WTC11 (cell line): ENCODE measurements around the gene BAK1. TPM values are rescaled to one million over a fixed set of nuclear protein-coding genes. Genes with fewer than 3 reads are reported as not detected.
A peak's percentile ranks its signal among the peaks of the same experiment; 100 is the strongest.

Experiments used
- ATF3 ChIP-seq: sonication (generic); formaldehyde crosslinking; conservative IDR thresholded peaks from 2 replicates; pipeline ENCODE4 v1.8.1; 2022; ENCODE audit warnings: mild to moderate bottlenecking, missing genetic modification reagents
- CBFB ChIP-seq: sonication (generic); formaldehyde crosslinking; IDR thresholded peaks from 2 replicates; pipeline ENCODE4 v1.8.1; 2022; ENCODE audit warnings: mild to moderate bottlenecking, low read depth, missing genetic modification reagents
- E2F1 ChIP-seq: sonication (generic); formaldehyde crosslinking; IDR thresholded peaks from 2 replicates; pipeline ENCODE4 v1.8.0; 2022; ENCODE audit warnings: mild to moderate bottlenecking, missing genetic modification reagents
- ESRRA ChIP-seq: sonication (generic); formaldehyde crosslinking; IDR thresholded peaks from 2 replicates; pipeline ENCODE4 v1.8.1; 2022; ENCODE audit warnings: mild to moderate bottlenecking, missing genetic modification reagents, borderline replicate concordance
- FOXJ3 ChIP-seq: sonication (generic); formaldehyde crosslinking; IDR thresholded peaks from 2 replicates; pipeline ENCODE4 v1.9.0; 2021; ENCODE audit warnings: missing genetic modification reagents, mild to moderate bottlenecking, borderline replicate concordance
- GABPB1 ChIP-seq: sonication (generic); formaldehyde crosslinking; IDR thresholded peaks from 2 replicates; pipeline ENCODE4 v1.8.1; 2023; ENCODE audit warnings: mild to moderate bottlenecking, missing genetic modification reagents
- GTF2I ChIP-seq: fragments of 250-450 bp; sonication (Bioruptor Pico); conservative IDR thresholded peaks from 2 replicates; pipeline ENCODE4 v1.4.0; 2021; ENCODE audit warnings: mild to moderate bottlenecking
- HMGA2 ChIP-seq: fragments of 250-450 bp; sonication (Bioruptor Pico); IDR thresholded peaks from 2 replicates; pipeline ENCODE4 v1.4.0; 2021; ENCODE audit warnings: mild to moderate bottlenecking, moderate library complexity
- IRF1 ChIP-seq: sonication (generic); formaldehyde crosslinking; IDR thresholded peaks from 2 replicates; pipeline ENCODE4 v1.8.0; 2023; ENCODE audit warnings: missing genetic modification reagents
- IRF2 ChIP-seq: sonication (generic); formaldehyde crosslinking; IDR thresholded peaks from 2 replicates; pipeline ENCODE4 v1.8.0; 2022; ENCODE audit warnings: low read depth, missing genetic modification reagents, borderline replicate concordance
- JAZF1 ChIP-seq: fragments of 250-450 bp; sonication (Bioruptor Pico); IDR thresholded peaks from 2 replicates; pipeline ENCODE4 v1.9.0; 2021; ENCODE audit warnings: moderate library complexity, mild to moderate bottlenecking, inconsistent platforms
- JUN ChIP-seq: sonication (generic); formaldehyde crosslinking; IDR thresholded peaks from 2 replicates; pipeline ENCODE4 v1.8.0; 2023; ENCODE audit warnings: mild to moderate bottlenecking, missing genetic modification reagents
- MAX ChIP-seq: sonication (generic); formaldehyde crosslinking; IDR thresholded peaks from 2 replicates; pipeline ENCODE4 v1.8.0; 2022; ENCODE audit warnings: mild to moderate bottlenecking, missing genetic modification reagents
- MLX ChIP-seq: sonication (generic); formaldehyde crosslinking; IDR thresholded peaks from 2 replicates; pipeline ENCODE4 v1.8.1; 2023; ENCODE audit warnings: mild to moderate bottlenecking, missing genetic modification reagents, moderate library complexity
- MXD4 ChIP-seq: fragments of 250-450 bp; sonication (Bioruptor Pico); IDR thresholded peaks from 2 replicates; pipeline ENCODE4 v1.8.0; 2021; ENCODE audit warnings: mild to moderate bottlenecking, moderate library complexity, borderline replicate concordance
- NR3C1 ChIP-seq: sonication (generic); formaldehyde crosslinking; conservative IDR thresholded peaks from 2 replicates; pipeline ENCODE4 v1.8.1; 2023; ENCODE audit warnings: low read depth, mild to moderate bottlenecking, missing genetic modification reagents
- PRRX2 ChIP-seq: fragments of 250-450 bp; sonication (Bioruptor Pico); IDR thresholded peaks from 2 replicates; pipeline ENCODE4 v1.8.0; 2021; ENCODE audit warnings: mild to moderate bottlenecking
- RELA ChIP-seq: sonication (generic); formaldehyde crosslinking; IDR thresholded peaks from 2 replicates; pipeline ENCODE4 v1.8.1; 2022; ENCODE audit warnings: missing genetic modification reagents, mild to moderate bottlenecking, borderline replicate concordance
- SMAD4 ChIP-seq: sonication (generic); formaldehyde crosslinking; IDR thresholded peaks from 2 replicates; pipeline ENCODE4 v1.8.0; 2022; ENCODE audit warnings: mild to moderate bottlenecking, missing genetic modification reagents
- SOX15 ChIP-seq: fragments of 250-450 bp; sonication (Bioruptor Pico); IDR thresholded peaks from 2 replicates; pipeline ENCODE4 v1.9.0; 2021; ENCODE audit warnings: mild to moderate bottlenecking
- ZNF232 ChIP-seq: sonication (generic); formaldehyde crosslinking; IDR thresholded peaks from 2 replicates; pipeline ENCODE4 v1.8.0; 2022; ENCODE audit warnings: mild to moderate bottlenecking, missing genetic modification reagents
- ZNF416 ChIP-seq: fragments of 250-450 bp; sonication (Bioruptor Pico); IDR thresholded peaks from 2 replicates; pipeline ENCODE4 v1.9.0; 2021; ENCODE audit warnings: mild to moderate bottlenecking, inconsistent platforms
- ZNF671 ChIP-seq: fragments of 250-450 bp; sonication (Bioruptor Pico); IDR thresholded peaks from 2 replicates; pipeline ENCODE4 v1.8.0; 2021; ENCODE audit warnings: mild to moderate bottlenecking
- total RNA-seq: library from RNA; stranded (reverse); gene quantifications from 3 replicates; pipeline ENCODE4 v1.2.3, GENCODE V29; 2021
- TF ChIP-seq, protein P1 (sequence below): fragments of 250-450 bp; sonication (Bioruptor Pico); IDR thresholded peaks from 2 replicates; pipeline ENCODE4 v1.9.0; 2021; ENCODE audit warnings: mild to moderate bottlenecking
- TF ChIP-seq, protein P2 (sequence below): sonication (generic); formaldehyde crosslinking; IDR thresholded peaks from 2 replicates; pipeline ENCODE4 v1.8.1; 2023; ENCODE audit warnings: mild to moderate bottlenecking, missing genetic modification reagents, borderline replicate concordance
- TF ChIP-seq, protein P3 (sequence below): sonication (generic); formaldehyde crosslinking; IDR thresholded peaks from 2 replicates; pipeline ENCODE4 v1.8.0; 2023; ENCODE audit warnings: mild to moderate bottlenecking, missing genetic modification reagents

BAK1 gene
- total RNA-seq, 1 experiment from 2014 or later, result 40.5 TPM

DNA sequence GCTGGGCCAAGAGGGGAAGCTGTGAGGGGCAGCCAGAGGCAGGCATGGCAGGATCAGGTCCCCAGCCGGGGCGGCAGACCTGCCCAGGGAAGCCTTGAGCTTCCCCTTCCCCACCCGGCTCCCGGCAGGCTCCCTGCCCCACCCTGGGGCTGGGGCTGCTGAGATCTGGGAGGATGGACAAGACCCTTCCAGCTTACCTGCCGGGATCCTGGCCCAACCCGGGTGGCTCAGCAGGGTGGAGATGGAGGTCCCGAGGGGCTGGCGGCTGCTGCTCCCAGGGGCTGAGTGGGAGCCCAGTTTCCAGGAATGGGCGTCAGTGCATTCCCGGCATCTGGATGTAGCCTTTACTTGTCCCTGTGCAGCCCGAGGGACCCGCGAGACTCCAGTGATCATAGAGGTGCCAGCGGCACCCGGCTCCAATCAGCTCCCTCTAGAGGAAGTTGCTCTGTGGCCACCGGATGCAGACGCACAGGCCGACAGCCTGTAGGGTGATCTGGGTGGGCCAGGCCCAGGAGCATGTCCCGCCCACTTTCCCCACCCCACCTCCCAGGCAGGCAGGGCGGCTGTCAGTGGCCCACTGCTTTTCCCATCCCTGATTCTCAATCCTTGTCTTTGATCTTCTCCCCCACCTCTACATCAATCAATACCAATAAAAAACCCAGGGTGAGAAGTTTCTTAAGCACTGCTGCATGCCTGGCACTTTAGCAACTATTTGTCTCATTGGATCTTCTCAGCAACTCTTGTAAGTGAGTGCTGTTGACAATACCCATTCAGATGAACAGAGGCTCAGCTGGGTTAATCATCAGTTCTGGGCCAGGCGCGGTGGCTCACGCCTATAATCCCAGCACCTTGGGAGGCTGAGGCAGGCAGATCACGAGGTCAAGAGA, at the start of gene BAK1 (continued):
- TF ChIP-seq, protein P1, sequence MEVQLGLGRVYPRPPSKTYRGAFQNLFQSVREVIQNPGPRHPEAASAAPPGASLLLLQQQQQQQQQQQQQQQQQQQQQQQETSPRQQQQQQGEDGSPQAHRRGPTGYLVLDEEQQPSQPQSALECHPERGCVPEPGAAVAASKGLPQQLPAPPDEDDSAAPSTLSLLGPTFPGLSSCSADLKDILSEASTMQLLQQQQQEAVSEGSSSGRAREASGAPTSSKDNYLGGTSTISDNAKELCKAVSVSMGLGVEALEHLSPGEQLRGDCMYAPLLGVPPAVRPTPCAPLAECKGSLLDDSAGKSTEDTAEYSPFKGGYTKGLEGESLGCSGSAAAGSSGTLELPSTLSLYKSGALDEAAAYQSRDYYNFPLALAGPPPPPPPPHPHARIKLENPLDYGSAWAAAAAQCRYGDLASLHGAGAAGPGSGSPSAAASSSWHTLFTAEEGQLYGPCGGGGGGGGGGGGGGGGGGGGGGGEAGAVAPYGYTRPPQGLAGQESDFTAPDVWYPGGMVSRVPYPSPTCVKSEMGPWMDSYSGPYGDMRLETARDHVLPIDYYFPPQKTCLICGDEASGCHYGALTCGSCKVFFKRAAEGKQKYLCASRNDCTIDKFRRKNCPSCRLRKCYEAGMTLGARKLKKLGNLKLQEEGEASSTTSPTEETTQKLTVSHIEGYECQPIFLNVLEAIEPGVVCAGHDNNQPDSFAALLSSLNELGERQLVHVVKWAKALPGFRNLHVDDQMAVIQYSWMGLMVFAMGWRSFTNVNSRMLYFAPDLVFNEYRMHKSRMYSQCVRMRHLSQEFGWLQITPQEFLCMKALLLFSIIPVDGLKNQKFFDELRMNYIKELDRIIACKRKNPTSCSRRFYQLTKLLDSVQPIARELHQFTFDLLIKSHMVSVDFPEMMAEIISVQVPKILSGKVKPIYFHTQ (CRISPR knock-in tag), result no peak
- no peak; the same call in 1 of the 2 replicates for TF ChIP-seq IRF1
- TF ChIP-seq RELA (CRISPR knock-in tag), result no peak
- TF ChIP-seq E2F1 (CRISPR knock-in tag), result no peak
- TF ChIP-seq NR3C1, result no peak
- TF ChIP-seq MXD4, result no peak
- TF ChIP-seq, protein P2, sequence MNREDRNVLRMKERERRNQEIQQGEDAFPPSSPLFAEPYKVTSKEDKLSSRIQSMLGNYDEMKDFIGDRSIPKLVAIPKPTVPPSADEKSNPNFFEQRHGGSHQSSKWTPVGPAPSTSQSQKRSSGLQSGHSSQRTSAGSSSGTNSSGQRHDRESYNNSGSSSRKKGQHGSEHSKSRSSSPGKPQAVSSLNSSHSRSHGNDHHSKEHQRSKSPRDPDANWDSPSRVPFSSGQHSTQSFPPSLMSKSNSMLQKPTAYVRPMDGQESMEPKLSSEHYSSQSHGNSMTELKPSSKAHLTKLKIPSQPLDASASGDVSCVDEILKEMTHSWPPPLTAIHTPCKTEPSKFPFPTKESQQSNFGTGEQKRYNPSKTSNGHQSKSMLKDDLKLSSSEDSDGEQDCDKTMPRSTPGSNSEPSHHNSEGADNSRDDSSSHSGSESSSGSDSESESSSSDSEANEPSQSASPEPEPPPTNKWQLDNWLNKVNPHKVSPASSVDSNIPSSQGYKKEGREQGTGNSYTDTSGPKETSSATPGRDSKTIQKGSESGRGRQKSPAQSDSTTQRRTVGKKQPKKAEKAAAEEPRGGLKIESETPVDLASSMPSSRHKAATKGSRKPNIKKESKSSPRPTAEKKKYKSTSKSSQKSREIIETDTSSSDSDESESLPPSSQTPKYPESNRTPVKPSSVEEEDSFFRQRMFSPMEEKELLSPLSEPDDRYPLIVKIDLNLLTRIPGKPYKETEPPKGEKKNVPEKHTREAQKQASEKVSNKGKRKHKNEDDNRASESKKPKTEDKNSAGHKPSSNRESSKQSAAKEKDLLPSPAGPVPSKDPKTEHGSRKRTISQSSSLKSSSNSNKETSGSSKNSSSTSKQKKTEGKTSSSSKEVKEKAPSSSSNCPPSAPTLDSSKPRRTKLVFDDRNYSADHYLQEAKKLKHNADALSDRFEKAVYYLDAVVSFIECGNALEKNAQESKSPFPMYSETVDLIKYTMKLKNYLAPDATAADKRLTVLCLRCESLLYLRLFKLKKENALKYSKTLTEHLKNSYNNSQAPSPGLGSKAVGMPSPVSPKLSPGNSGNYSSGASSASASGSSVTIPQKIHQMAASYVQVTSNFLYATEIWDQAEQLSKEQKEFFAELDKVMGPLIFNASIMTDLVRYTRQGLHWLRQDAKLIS (CRISPR knock-in tag), result no peak
- TF ChIP-seq IRF2 (CRISPR knock-in tag), result no peak
- TF ChIP-seq CBFB (CRISPR knock-in tag), result no peak
- TF ChIP-seq, protein P3, sequence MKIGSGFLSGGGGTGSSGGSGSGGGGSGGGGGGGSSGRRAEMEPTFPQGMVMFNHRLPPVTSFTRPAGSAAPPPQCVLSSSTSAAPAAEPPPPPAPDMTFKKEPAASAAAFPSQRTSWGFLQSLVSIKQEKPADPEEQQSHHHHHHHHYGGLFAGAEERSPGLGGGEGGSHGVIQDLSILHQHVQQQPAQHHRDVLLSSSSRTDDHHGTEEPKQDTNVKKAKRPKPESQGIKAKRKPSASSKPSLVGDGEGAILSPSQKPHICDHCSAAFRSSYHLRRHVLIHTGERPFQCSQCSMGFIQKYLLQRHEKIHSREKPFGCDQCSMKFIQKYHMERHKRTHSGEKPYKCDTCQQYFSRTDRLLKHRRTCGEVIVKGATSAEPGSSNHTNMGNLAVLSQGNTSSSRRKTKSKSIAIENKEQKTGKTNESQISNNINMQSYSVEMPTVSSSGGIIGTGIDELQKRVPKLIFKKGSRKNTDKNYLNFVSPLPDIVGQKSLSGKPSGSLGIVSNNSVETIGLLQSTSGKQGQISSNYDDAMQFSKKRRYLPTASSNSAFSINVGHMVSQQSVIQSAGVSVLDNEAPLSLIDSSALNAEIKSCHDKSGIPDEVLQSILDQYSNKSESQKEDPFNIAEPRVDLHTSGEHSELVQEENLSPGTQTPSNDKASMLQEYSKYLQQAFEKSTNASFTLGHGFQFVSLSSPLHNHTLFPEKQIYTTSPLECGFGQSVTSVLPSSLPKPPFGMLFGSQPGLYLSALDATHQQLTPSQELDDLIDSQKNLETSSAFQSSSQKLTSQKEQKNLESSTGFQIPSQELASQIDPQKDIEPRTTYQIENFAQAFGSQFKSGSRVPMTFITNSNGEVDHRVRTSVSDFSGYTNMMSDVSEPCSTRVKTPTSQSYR, result no peak
- no peak for TF ChIP-seq FOXJ3 (CRISPR knock-in tag)
- no peak for TF ChIP-seq ZNF416 (CRISPR knock-in tag)
- TF ChIP-seq HMGA2 (CRISPR knock-in tag), result no peak
- TF ChIP-seq SMAD4 (CRISPR knock-in tag), result no peak
- peak; percentile 40; the same call in 1 of the 2 replicates for TF ChIP-seq ESRRA (CRISPR knock-in tag)
- no peak for TF ChIP-seq MLX (CRISPR knock-in tag)
- TF ChIP-seq ZNF671 (CRISPR knock-in tag), result no peak
- TF ChIP-seq SOX15, result no peak
- no peak for TF ChIP-seq ATF3
- peak; percentile 47 for TF ChIP-seq MAX
- no peak for TF ChIP-seq ZNF232 (CRISPR knock-in tag)
- TF ChIP-seq GABPB1 (CRISPR knock-in tag), result peak; percentile 22
- TF ChIP-seq JUN (CRISPR knock-in tag), result no peak
- TF ChIP-seq PRRX2 (CRISPR knock-in tag), result no peak
- TF ChIP-seq GTF2I (CRISPR knock-in tag), result no peak
- no peak for TF ChIP-seq JAZF1 (CRISPR knock-in tag)
